H1 (cell line): ENCODE results near the gene FGD6. TPM values are rescaled to one million over a fixed set of nuclear protein-coding genes. Genes with fewer than 3 reads are reported as not detected.

ENCODE experiments used
- CREB1 ChIP-seq: IDR thresholded peaks from 2 replicates; pipeline ENCODE4 v1.6.1; 2012; ENCODE audit warnings: inconsistent platforms
- KDM5A ChIP-seq: fragments of 200-600 bp; IDR thresholded peaks from 2 replicates; pipeline ENCODE4 v1.7.1; 2012; ENCODE audit warnings: mild to moderate bottlenecking, low read length, inconsistent platforms, mixed read lengths
- ZNF274 ChIP-seq: IDR thresholded peaks from 2 replicates; pipeline ENCODE4 v1.7.0; 2012; ENCODE audit warnings: low read length, borderline replicate concordance; ENCODE audit errors: extremely low read depth
- polyA plus RNA-seq, 7 experiments: library from polyadenylated mRNA; depleted of rRNA in 3 of 7; stranded (reverse) in 5 of 7; unstranded in 2 of 7; fragments of >200 nt in 5 of 7; fragments of 200-250 nt in 2 of 7; gene quantifications; 1 replicate in 5 of 7; 2 replicates in 1 of 7; 4 replicates in 1 of 7; pipeline versions ENCODE4 v1.2.1 to v1.2.3, GENCODE V29; 2011 to 2013; ENCODE audit warnings: missing spikeins in 2 of 7, mixed read lengths in 2 of 7
- total RNA-seq: library from RNA; stranded (reverse); fragmentation: NEBNext Ultra II Directional; extraction: Animal tissue kit (Norgen Biotek cat#: 25700); gene quantifications from 2 replicates; pipeline ENCODE4 v1.2.1, GENCODE V29; 2021
- TF ChIP-seq, protein P1 (sequence below): IDR thresholded peaks from 2 replicates; pipeline ENCODE4 v1.6.1; 2012; ENCODE audit warnings: inconsistent platforms
- TF ChIP-seq, protein P2 (sequence below): IDR thresholded peaks from 2 replicates; pipeline ENCODE4 v1.6.1; 2012; ENCODE audit warnings: inconsistent platforms
- TF ChIP-seq, protein P3 (sequence below): IDR thresholded peaks from 2 replicates; pipeline ENCODE4 v1.6.1; 2011; ENCODE audit warnings: low read length, improper control_type of control experiment

The FGD6 gene
- total and polyA plus RNA-seq, 2 of the 8 experiments (the other 6 are each of a cell fraction or from before 2014, with no cell fraction given), result 12.2 to 24.3 TPM

DNA sequence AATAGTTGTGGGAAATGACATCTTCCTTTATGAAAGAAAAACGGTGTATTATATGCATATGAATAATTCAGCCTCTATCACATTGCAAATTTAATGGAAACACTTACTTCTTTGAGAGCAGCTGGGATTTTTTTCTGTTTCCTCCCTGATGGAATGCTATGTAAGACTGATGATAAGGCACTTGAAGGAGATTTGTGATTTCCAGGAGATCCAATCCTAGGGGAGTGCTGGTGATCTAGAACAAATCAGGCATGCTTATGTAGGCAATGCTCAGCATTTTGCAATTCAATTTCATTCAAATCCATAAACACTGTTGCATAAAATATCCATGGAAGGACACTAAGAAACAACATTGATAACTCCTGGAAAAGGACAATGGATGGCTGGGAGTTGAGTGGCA lies 127.8 kb downstream of the FGD6 start (continued):
- TF ChIP-seq, protein P1, sequence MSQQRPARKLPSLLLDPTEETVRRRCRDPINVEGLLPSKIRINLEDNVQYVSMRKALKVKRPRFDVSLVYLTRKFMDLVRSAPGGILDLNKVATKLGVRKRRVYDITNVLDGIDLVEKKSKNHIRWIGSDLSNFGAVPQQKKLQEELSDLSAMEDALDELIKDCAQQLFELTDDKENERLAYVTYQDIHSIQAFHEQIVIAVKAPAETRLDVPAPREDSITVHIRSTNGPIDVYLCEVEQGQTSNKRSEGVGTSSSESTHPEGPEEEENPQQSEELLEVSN, result no peak
- TF ChIP-seq, protein P2, sequence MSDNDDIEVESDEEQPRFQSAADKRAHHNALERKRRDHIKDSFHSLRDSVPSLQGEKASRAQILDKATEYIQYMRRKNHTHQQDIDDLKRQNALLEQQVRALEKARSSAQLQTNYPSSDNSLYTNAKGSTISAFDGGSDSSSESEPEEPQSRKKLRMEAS, result no peak
- TF ChIP-seq ZNF274, result no peak
- no peak for TF ChIP-seq KDM5A
- no peak for TF ChIP-seq CREB1
- TF ChIP-seq, protein P3, sequence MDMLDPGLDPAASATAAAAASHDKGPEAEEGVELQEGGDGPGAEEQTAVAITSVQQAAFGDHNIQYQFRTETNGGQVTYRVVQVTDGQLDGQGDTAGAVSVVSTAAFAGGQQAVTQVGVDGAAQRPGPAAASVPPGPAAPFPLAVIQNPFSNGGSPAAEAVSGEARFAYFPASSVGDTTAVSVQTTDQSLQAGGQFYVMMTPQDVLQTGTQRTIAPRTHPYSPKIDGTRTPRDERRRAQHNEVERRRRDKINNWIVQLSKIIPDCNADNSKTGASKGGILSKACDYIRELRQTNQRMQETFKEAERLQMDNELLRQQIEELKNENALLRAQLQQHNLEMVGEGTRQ, result no peak
